ENCODE measurements around the gene HEATR1.

- TF ChIP-seq CTCF (IDR thresholded peaks at IDR 0.05) (no peak), POLR2A (IDR thresholded peaks at IDR 0.05) (no peak)
These were observed 14.8 kb downstream of the HEATR1 start for GRCh38 chr1:236589531-236589930.

Measured in uterus (tissue), 2 donors.